ENCODE data around the gene ATP6V1E1. TPM values are rescaled to one million over a fixed set of nuclear protein-coding genes. Genes with fewer than 3 reads are reported as not detected.
"Not testable (repeated sequence)": the region's sequence is repeated elsewhere in the genome, so short reads cannot be mapped to it uniquely, and the experiment has no call there.

Gene ATP6V1E1
- total RNA-seq, 1 experiment from 2014 or later, result 124 TPM

DNA sequence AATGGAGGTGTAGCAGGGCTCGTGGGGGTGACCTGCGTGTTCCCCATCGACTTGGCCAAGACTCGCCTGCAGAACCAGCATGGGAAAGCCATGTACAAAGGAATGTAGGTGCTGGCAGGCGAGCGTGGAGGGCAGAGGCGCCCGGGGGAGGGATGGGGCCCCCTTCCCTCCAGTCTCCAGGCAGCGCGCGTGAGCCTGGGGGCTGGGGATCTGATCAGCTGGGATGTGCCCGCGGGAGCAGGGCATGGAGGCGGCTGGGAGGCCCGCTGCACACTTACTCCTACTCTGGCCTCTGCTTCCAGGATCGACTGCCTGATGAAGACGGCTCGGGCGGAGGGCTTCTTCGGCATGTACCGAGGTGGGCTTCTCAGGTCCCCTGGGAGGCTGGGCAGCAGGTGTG, 47.5 kb downstream of the ATP6V1E1 start:
- no peak for DNase-seq (ENCODE audit: low read depth)

DNA sequence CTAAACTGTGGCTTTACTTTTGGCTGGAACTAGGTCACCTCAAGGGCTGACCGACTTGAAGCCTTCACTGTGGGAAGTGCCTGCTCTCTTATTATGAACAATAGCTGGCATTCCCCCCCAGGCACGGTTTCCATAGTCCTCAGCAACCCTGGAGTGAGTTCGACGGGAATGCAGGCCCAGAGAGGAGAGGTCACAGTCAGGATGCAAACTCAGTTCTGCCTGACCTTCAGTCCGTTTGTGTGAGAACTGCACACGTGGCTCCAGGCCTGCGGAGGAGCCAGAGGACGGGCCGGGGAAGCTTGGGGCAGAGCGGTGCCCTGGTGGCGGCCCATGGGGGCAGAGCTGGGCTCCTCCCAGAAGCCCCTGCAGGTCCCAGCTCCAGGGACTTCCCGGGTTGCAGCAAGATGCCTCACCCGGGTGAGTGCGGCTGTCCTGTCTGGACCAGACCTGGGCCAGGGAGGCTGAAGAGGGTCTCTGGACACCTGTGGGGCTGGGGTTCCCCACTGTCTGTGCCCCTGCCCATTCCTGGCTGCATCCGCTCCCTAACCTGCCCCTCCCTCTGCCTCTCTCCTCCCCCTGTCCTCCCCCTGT, 48.0 kb downstream of the ATP6V1E1 start:
- DNase-seq (ENCODE audit: low read depth), result peak; percentile 76

DNA sequence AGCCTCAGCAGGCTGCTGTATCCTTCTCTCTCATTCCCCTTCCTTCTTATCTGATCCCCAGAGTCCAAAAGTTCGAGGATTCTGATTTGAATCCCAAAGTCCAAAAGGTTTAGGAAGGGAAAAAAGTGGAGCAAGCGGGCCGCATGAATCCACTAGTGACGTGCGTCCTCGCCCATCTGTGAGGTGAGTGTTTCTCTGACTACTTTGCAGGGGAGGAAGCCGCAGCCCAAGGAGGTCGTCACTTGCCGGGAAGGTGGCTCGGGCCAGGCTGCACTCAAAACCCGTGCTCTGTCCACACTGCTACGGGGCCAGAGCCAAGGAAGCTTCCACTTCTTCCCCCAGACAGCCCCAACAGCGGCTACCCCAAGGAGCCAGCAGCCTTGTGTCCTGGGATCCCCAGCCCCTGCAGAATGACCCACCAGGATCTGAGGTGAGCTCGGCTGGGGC, 49.0 kb downstream of the ATP6V1E1 start:
- no peak for DNase-seq (ENCODE audit: low read depth)

DNA sequence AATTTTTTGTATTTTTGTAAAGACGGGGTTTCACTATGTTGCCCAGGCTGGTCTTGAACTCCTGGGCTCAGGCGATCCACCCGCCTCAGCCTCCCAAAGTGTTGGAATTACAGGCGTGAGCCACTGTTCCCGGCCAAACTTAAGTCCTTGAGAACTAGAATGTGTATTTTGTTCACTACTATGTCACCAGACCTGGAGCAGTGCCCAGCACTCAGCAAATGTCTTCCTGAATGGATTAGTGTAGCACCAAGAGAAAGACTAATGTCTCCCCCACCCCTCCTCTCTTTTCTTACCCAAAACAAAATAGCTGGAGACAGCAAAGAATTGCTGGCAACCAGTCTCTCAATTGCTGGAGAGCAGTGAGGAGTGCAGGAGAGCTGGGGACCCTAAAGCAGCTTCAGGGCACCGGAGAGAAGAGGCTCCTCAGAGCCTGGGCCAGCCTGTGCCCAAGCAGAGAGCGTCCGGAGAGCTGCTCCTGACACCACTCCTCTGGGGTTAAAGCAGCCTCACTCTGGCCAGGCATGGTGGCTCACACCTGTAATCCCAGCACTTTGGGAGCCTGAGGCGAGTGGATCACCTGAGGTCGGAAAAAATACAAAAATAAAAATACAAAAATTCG, 50.3 kb downstream of the ATP6V1E1 start:
- DNase-seq (ENCODE audit: low read depth), result peak; percentile 78

DNA sequence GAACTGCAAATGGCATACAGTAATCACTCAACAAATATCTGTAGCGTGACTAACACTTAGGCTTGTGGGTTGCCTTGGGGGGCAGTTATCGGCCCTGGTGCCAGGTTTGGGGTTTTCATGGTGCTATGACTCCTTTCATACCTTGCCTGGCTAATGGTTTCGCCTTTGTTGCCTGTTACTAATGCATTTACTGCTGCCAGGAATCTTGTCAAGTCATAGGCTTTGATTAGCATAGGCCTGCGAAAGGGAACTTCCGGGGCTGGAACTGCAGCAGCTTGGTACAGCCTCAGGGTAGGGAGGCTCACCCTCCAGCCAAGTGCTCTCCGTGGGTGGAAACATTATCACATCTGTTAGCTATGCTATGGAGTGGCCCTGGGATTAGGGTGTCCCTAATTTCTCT, 52.1 kb downstream of the ATP6V1E1 start:
- peak; percentile 98 for DNase-seq (ENCODE audit: low read depth)

DNA sequence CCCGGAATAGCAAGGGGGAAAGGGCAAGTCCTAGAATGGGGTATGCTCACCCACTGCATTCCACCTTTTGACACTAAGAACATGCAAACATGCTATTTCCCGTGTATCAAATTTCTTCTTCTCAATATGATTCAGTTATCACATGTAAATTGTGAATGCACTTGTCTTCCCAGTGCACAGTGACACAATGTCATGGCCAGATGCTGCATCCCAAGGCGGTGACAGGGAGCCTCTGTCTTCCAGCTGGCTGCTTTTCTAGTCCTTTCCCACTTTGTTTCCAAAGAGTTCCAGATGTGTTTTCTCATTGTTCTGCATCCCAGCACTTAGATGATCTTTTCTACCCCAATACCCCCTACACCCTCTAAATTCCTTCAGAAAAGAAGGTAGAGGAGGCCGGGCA, 52.9 kb downstream of the ATP6V1E1 start:
- peak; percentile 16 for DNase-seq (ENCODE audit: low read depth)

DNA sequence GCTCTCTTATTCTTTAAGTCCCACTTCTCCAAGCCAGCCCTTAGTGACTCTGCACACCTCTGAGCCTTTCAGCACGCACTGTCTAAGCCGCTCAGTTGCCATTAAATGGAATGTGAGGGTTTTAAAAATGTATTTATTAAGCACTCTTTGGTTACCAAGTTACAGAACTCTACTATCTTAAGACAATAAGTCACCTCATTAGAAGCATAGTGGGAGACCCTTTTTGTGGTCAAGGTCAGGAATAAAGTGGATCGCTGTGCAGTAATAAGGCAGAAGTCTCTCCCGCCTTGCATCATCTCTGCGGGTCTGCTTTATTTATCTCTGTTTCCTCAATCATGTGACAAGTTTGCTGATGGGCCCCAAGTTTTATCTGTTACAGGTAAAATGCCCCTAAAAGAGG, 53.4 kb downstream of the ATP6V1E1 start:
- peak; percentile 68 for DNase-seq (ENCODE audit: low read depth)

DNA sequence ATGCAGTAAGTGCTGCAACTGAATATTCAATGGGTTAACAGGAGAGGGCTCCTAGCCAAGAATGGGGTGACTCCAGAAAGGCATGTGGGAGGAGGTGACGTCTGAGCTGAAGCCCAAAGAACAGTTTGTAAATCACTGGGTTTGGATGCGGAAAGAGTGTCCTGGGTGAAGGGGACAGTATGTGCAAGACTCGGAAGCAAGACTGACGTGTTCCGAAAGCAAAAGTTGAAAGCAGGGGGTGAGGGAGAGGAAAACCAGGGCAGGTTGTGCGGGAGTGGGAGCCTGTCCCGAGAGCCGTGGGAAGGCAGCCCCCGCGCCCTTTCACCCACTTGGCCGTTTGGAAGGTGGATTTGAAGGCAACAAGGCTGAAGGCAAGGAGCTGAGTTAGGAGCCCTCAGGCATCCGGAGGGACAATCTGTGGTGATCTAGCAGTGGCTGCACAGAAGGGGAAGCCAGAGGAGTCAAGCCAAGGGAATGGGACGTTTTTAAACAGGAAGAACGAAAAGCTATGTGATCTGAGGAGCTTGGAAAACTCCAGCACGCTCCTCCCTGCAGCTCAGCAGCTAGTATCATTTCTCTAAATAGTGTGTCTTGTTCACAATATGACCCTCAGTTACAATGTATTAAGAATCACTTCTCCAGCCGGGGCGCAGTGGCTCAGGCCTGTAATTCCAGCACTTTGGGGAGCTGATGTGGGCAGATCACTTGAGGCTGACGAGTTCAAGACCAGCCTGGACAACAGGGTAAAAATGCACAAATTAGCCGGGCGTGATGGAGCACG, 57.5 kb downstream of the ATP6V1E1 start:
- peak; percentile 78 for DNase-seq (ENCODE audit: low read depth)

DNA sequence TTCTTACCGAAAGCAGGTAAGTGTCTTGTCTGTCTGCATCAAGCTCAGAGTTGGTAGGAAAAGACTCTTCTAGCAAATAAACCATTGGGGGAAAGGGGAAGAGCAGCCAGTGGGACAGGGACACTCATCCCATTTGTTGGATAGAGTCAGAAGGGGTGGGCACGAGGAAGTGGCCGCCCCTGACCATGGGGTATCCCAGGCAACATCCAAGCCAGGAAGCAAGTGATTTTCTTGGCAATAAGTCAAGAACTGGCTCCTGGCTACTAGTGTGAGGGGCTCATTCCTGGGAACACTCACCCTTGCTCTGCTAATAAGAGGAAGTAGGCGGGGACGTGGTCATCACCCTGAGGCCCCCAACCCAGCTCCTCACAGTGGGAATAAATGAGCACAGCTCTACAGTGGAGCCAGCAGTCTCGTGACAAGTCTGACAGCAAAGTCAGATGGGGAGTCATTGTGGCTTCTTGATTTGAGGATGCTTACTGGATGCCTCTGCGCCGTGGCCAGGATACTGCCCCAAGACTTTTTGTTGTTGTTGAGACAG, 58.5 kb downstream of the ATP6V1E1 start:
- DNase-seq (ENCODE audit: low read depth), result peak; percentile 89

DNA sequence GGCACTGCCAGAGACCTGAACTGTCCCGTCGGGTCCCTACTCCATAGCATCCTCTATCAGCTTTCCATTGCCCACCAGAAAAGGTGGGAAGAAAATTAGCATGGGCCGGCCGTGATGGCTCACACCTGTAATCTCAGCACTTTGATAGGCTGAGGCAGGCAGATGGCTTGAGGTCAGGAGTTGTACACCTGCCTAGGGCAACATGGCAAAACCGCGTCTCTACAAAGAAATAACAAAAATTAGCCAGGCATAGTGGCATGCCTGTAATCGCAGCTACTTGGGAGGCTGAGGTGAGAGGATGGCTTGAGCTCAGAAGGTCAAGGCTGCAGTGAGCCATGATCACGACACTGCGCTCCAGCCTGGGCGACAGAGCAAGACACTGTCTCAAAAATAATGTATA, 61.8 kb downstream of the ATP6V1E1 start:
- DNase-seq (ENCODE audit: low read depth), result no peak

DNA sequence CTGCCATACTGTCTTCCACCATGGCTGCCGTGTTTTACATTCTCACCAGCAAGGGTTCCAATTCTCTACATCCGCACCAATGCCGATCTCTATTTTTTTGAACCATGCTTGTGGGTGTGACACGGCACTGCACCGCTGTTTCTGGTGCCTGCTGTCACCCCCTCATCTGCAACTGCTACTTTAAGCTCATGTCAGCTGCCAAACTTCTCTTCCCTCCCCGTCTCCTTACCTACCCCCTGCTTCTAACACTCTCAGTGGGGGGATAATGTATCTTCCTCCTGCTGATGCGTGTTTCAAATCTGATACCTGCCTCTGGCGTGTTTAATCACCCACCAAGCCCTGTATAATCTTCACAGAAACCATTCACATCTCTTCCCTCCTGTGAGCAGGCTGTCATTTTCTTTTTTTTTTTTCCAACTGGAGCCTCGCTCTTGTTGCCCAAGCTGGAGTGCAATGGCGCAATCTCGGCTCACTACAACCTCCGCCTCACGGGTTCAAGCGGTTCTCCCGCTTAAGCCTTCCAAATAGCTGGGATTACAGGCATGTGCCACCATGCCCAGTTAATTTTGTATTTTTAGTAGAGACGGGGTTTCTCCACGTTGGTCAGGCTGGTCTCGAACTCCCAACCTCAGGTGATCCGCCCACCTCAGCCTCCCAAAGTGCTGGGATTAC, 62.4 kb downstream of the ATP6V1E1 start:
- DNase-seq (ENCODE audit: low read depth), result not testable (repeated sequence)

DNA sequence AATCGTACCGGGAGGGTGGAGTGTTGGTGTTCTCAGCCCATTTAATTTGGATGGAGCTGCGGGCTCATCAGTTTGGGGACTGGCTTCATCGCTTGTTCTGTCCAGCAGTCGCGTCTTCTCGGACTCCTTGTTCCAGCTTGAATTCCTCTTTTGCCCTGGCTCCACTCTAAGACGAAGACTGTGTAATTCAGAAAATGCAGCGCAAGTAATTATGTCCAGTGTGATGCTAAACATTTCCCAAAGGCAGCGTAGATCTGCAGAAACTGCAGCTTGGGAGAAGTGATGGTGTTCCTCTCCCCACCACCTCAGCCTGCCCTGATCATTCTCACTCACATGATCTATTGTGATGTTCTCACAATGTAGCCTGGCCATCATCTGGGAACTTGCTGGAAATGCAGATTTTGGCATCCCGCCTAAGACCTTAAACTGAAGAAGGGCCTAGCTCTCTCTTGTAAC, 64.6 kb downstream of the ATP6V1E1 start:
- DNase-seq (ENCODE audit: low read depth), result no peak

DNA sequence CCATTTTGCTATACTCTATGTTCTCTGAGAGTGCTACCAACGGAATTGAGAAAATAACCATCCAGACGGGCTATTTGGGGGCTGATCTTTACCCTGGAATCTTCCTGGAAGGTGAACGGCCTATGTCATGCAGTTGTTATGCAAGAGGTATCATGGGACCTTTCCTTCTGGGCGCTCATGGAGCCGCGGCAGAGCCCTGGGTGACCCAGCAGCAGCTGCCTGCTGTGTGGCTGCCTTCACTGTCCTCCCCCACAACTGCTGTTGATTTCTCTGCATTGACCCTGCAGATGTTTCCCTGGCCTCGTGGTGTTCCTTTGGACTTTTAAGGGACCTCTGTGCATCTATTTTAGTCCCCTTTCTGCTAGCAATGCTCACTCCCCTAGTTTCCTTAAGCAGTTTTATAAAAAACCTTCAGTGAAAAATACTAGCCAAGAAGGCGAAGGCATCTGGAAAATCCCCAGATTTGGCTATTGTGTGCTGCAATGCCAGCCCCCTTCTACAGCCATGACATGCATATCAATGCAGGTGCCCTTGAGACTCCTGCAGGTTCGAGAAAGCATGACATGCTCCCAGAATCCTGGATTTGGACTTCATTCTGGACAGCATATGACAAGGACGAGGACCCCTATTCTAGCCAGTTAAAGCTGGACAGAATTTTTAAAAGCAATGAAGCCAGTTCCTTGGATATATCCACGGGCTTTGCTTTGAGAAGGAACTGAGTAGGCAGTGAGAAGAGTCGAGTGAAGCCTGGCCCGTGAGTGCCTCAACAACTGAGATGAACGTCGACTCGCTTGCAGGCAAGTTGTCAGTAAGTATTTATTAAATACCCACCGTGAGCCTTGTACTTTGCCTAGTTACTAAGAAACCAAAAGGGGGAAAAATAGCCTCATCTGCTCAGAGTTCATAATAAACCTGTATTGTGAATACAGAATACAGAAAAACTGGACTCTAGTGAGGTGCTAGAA, 65.4 kb downstream of the ATP6V1E1 start, which contains the start of gene SLC25A18:
Gene SLC25A18, plus strand, starts transcription at position 593 of the 965 bp plus-strand sequence. CDS start 16,447 bp downstream, outside the sequence.
- DNase-seq (ENCODE audit: low read depth), result no peak

DNA sequence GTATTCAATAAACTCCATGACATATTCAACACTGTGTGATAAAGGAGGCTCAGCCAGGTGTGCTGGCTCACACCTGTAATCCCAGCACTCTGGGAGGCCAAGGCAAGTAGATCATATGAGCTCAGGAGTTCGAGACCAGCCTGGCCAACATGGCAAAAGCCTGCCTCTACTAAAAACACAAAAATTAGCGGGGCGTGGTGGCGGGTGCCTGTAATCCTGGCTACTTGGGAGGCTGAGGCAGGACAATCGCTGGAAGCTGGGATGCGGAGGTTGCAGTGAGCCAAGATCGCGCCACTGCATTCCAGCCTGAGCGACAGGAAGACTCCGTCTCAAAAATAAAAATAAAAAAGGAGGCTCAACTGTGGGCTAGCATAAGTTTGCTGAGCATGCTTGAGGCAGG, 69.4 kb downstream of the ATP6V1E1 start:
- DNase-seq (ENCODE audit: low read depth), result no peak

DNA sequence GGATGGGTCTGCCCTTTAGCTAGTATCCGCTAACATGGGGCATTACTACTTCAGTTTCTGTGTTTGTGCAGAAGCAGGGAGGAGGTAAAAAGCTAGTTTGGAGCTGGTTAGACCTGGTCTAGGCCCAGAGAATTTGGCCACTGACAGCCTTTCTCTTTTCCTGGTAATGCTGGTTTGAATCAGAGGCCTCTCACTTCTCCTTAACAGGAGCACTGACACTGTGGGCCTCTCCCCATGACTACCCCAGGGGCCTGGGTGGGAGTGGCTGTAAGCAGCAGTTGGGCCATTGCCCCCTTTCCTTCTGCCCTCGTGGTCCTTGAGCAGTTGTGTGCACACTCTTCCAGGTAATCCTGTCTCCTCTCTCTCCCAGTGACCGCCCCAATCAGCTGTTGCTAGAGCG, 73.7 kb downstream of the ATP6V1E1 start:
- no peak for DNase-seq (ENCODE audit: low read depth)

DNA sequence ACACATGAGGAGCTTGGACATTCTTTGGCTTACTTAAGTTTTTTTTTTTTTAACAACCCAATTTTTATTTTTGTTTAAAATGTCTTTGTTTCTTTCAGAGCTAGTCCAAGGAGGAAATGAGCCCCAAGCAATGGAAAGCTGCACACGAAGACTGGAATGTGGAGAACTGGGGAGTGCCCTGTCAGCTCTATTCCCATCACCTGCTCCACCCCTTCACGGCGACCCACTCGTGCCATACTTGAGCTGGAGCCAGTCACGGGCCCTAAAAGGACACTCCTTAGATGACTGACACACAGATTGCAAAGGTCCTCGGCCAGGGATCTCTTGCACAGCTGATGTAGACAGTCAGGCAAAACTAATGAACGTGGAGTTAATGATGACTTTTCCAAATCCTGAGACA, 75.8 kb downstream of the ATP6V1E1 start:
- DNase-seq (ENCODE audit: low read depth), result no peak

DNA sequence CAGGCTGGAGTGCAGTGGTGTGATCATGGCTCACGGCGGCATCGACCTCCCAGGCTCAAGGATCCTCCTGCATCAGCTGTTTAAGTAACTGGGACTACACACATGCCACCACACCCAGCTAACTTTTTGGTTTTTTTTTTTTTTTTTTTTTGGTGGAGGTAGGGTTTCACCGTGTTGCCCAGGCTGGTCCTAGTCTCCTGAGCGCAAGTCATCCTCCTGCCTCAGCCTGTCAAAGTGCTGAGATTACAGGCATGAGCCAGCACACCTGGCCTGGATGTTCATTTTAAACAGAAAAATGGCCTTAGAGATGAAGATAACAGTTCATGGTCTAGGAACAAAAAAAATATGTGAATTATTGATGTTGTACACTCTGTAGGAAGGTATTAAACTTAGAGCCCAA, 78.9 kb downstream of the ATP6V1E1 start:
- DNase-seq (ENCODE audit: low read depth), result no peak

DNA sequence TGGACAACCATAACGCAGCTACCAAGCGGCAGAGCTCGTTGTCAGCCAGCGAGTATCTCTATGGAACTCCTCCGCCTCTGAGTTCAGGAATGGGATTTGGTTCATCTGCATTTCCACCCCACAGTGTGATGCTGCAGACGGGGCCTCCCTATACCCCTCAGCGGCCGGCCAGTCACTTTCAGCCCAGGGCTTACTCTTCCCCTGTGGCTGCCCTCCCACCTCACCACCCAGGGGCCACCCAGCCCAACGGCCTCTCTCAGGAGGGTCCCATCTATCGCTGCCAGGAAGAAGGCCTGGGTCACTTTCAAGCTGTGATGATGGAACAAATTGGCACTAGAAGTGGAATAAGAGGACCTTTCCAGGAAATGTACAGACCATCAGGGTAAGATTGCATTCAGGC, 79.4 kb downstream of the ATP6V1E1 start:
- no peak for DNase-seq (ENCODE audit: low read depth)

DNA sequence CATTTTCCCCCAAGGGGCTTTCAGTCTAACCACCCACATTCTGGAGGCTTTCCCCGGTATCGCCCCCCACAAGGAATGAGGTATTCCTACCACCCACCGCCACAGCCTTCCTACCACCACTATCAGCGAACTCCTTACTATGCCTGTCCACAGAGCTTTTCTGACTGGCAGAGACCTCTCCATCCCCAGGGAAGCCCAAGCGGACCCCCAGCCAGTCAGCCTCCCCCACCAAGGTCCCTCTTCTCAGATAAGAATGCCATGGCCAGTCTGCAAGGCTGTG, 79.9 kb downstream of the ATP6V1E1 start:
- DNase-seq (ENCODE audit: low read depth), result no peak

DNA sequence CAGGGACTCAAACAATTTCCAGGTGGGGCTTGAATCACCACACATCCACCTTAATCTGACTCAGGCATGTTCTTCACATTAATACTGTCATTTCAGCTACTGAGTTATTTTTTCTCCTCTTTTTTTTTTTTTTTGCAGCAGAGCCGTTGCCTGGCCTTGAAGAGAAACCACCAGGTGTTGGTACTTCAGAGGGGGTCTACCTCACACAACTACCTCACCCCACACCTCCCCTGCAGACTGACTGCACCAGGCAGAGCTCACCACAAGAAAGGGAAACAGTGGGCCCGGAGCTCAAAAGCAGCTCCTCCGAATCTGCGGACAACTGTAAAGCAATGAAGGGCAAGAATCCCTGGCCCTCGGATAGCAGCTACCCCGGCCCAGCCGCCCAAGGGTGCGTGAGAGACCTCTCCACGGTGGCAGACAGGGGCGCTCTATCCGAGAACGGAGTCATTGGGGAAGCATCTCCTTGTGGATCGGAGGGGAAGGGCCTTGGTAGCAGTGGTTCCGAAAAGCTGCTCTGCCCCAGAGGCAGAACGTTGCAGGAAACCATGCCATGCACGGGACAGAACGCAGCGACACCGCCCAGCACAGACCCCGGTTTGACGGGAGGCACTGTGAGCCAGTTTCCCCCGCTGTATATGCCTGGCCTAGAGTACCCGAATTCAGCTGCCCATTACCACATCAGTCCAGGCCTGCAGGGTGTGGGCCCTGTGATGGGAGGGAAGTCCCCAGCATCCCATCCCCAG, 80.4 kb downstream of the ATP6V1E1 start:
- DNase-seq (ENCODE audit: low read depth), result no peak

Data from Daoy (cell line).